Stomach (tissue), 9 donors: ENCODE data around the gene EXOSC1. TPM values are rescaled to one million over a fixed set of nuclear protein-coding genes. Genes with fewer than 3 reads are reported as not detected.

Experiments
- DNase-seq, 2 donors: peaks; one replicate each; pipeline versions ENCODE4 v3.0.0 to v3.0.0-alpha.2; 2013 to 2019
- H3K27ac ChIP-seq, 5 donors: fragments of 200-600 bp in 4 of 5; sonication (generic) in 4 of 5; one replicate each; pipeline ENCODE4 v1.5.1; 2013 to 2019; ENCODE audit warnings: mild to moderate bottlenecking in 1 of 5, moderate library complexity in 1 of 5
- H3K27me3 ChIP-seq, 3 donors: fragments of 200-600 bp; sonication (generic); one replicate each; pipeline ENCODE4 v1.5.1; 2017 to 2019; ENCODE audit warnings: mixed run types in 1 of 3
- H3K36me3 ChIP-seq, 4 donors: fragments of 200-600 bp; sonication (generic); 1 replicate in 3 of 4; 2 replicates in 1 of 4; pipeline ENCODE4 v1.5.1; 2016 to 2019
- H3K4me1 ChIP-seq, 4 donors: fragments of 200-600 bp; sonication (generic); one replicate each; pipeline ENCODE4 v1.5.1; 2016 to 2019
- H3K4me3 ChIP-seq, 4 donors: fragments of 200-600 bp; sonication (generic) in 3 of 4; one replicate each; pipeline ENCODE4 v1.5.1; 2016 to 2019; ENCODE audit warnings: mild to moderate bottlenecking in 1 of 4
- H3K9me3 ChIP-seq, 4 donors: fragments of 200-600 bp; sonication (generic); one replicate each; pipeline ENCODE4 v1.5.1; 2016 to 2019
- CTCF ChIP-seq, 7 experiments: fragments of 450-650 bp in 4 of 7; fragments of 200-600 bp in 3 of 7; sonication (generic) in 3 of 7; IDR thresholded peaks; one replicate each; pipeline ENCODE4 v1.5.1; 2016 to 2019; ENCODE audit warnings: antibody characterized with exemption in 7 of 7, control low read depth in 2 of 7, mild to moderate bottlenecking in 1 of 7
- EP300 ChIP-seq: sonication (generic); formaldehyde crosslinking; IDR thresholded peaks from one replicate; pipeline ENCODE4 v1.6.1; 2017; ENCODE audit warnings: antibody characterized with exemption
- POLR2A ChIP-seq, 4 donors: fragments of 450-650 bp; IDR thresholded peaks; one replicate each; pipeline ENCODE4 v1.6.1; 2016; ENCODE audit warnings: antibody characterized with exemption in 4 of 4, control low read depth in 2 of 4, mild to moderate bottlenecking in 1 of 4, moderate library complexity in 1 of 4
- POLR2AphosphoS5 ChIP-seq, 3 donors: sonication (generic); formaldehyde crosslinking; IDR thresholded peaks; one replicate each; pipeline ENCODE4 v1.6.1; 2016; ENCODE audit warnings: antibody characterized with exemption in 3 of 3
- WGBS, 5 donors: extraction: QIAGEN DNeasy Blood & Tissue Kit in 3 of 5; methylation state at CpG; one replicate each; pipeline versions ENCODE4 v1.1.5 to v1.1.7; 2013 to 2018; 5-methylcytosine and 5-hydroxymethylcytosine counted together
- intact Hi-C: fragments of 100-400 bp; cut with DNase I; formaldehyde crosslinking; loops from one replicate; pipeline ENCODE4 v1.15.1; 2023; ENCODE audit warnings: low total_unique reads
- polyA plus RNA-seq, 3 donors: library from polyadenylated mRNA; stranded (reverse); fragments of 200-250 nt; gene quantifications; one replicate each; pipeline ENCODE4 v1.2.3, GENCODE V29; 2013
- small RNA-seq, 4 donors: library from RNA; depleted of rRNA; stranded (forward); fragments of <200 nt; gene quantifications; one replicate each; pipeline ENCODE3, GENCODE V24; 2016
- total RNA-seq, 5 donors: library from RNA; depleted of rRNA; stranded (reverse); fragments of >200 nt; gene quantifications; one replicate each; pipeline versions ENCODE4 v1.1.0 to v1.2.3, GENCODE V29; 2014 to 2016
- donor health status: healthy with polysubstance abuse.
- donor health status: Bipolar disorder and iron deficiency.
- donor health status: healthy.

Gene EXOSC1
- total and polyA plus RNA-seq, 8 donors: 11.6 to 71.0 (median 28.8) TPM

DNA sequence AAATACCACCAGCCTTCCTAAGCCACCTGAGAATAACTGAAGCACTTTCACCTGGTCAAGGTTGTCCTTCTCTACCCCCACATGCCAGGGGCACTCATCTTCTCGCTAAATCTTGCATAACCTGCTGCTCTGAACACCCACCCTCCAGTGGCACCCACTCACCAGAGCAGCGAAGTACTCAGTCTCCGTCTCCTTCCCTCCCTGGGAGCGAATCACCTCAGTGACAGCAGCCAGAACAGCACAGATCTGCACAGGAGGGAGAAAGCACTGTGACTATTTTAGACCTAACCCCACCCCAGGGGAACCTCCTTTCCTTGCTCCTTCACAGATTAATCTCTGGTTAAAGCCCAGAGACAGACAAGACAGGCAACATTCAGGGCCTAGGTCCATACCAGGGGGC lies 49.8 kb downstream of the EXOSC1 start:
- TF ChIP-seq POLR2A (IDR thresholded peaks at IDR 0.05): no peak
- no peak for TF ChIP-seq CTCF (IDR thresholded peaks at IDR 0.05)
- TF ChIP-seq EP300: no peak
- no peak for TF ChIP-seq POLR2AphosphoS5 (IDR thresholded peaks at IDR 0.05)
- H3K27ac ChIP-seq: no peak overlapping the region
- H3K4me3 ChIP-seq: no peak overlapping the region
- no peaks in the 10 kb centered on the region for H3K27me3 ChIP-seq
- H3K4me1 ChIP-seq: peaks cover 10 to 19% (median 13%) of the 10 kb centered on the region in 4 donors
- H3K36me3 ChIP-seq: peaks cover 29 to 70% (median 66%) of the 10 kb centered on the region in 4 donors
- no peaks in the 10 kb centered on the region for H3K9me3 ChIP-seq
- intact Hi-C loops: no loop called here
- WGBS, 5 donors: 73 to 99% (median 94%) methylated on average over 4 of the region's 4 CpGs
- no peak for DNase-seq

DNA sequence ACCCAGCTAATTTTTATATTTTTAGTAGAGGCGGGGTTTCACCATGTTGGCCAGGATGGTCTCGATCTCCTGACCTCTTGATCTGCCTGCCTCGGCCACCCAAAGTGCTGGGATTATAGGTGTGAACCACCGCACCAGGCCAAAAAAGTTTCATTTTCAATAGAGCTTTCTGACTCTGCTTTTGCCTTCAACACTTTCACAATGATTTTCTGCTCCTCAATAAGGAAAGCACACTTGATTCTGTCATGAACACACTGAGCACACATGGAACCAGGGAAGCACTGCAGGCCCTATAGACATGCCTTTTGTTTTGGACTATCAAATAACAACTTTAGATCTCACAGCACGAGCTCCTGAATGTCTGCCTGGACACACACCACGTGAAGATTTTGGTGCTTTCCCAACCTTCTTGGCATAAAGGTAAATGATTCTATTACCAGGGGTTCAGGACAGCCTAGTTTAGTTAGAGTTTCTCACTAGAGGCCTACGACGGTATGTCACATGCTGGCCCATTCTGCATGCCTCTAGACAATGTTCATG lies 52.7 kb downstream of the EXOSC1 start:
- H3K4me3 ChIP-seq: no peak overlapping the region
- WGBS, 5 donors: 84 to 95% (median 92%) methylated on average over 8 of the region's 8 CpGs
- H3K36me3 ChIP-seq: peaks cover 45 to 97% (median 96%) of the 10 kb centered on the region in 4 donors
- TF ChIP-seq POLR2AphosphoS5 (IDR thresholded peaks at IDR 0.05) (no peak), EP300 (no peak), CTCF (IDR thresholded peaks at IDR 0.05) (no peak), POLR2A (IDR thresholded peaks at IDR 0.05) (no peak)
- no peak for DNase-seq
- no peak overlapping the region for H3K27ac ChIP-seq
- intact Hi-C loops: no loop called here
- no peaks in the 10 kb centered on the region for H3K9me3 ChIP-seq
- no peaks in the 10 kb centered on the region for H3K4me1 ChIP-seq
- H3K27me3 ChIP-seq: no peaks in the 10 kb centered on the region

- Histone ChIP-seq H3K27ac (no peak overlapping the region), H3K27me3 (no peaks in the 10 kb centered on the region), H3K4me1 (no peaks in the 10 kb centered on the region), H3K36me3 (peaks cover 37 to 100% (median 99%) of the 10 kb centered on the region in 4 donors), H3K4me3 (no peak overlapping the region), H3K9me3 (no peaks in the 10 kb centered on the region)
- WGBS, 5 donors: 89 to 99% (median 95%) methylated on average over 4 to 5 of the region's 5 CpGs
- TF ChIP-seq EP300 (no peak), POLR2A (IDR thresholded peaks at IDR 0.05) (no peak), POLR2AphosphoS5 (IDR thresholded peaks at IDR 0.05) (no peak), CTCF (IDR thresholded peaks at IDR 0.05) (no peak)
- DNase-seq: no peak
- intact Hi-C loops: no loop called here
Measured at GRCh38 chr10:97390091-97390490, 55.7 kb downstream of the EXOSC1 start.

DNA sequence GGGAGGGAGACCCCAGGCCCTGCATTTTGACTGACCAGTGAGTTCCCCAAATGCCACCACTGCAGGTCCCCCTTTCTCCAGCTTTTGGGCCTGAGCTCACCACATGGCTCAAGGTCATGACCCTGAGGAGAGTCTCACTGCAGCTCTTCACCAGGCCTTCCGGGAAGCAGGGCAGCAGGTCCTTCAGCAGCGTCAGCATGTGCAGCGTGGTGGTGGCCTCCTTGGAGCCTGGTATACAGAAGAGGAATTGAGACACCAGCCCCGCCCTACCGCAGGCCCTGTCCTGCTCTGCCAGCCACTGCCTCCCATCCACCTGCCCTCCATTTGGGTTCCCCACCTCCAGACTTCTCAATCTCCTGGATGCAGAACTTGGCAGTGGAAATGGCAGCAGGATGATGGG lies 57.7 kb downstream of the EXOSC1 start:
- no peaks in the 10 kb centered on the region for H3K27me3 ChIP-seq
- no peaks in the 10 kb centered on the region for H3K9me3 ChIP-seq
- DNase-seq: no peak
- H3K4me1 ChIP-seq: no peaks in the 10 kb centered on the region
- TF ChIP-seq EP300 (no peak), POLR2A (IDR thresholded peaks at IDR 0.05) (no peak), CTCF (IDR thresholded peaks at IDR 0.05) (no peak), POLR2AphosphoS5 (IDR thresholded peaks at IDR 0.05) (no peak)
- no peak overlapping the region for H3K27ac ChIP-seq
- peaks cover 30 to 100% (median 99%) of the 10 kb centered on the region in 4 donors for H3K36me3 ChIP-seq
- H3K4me3 ChIP-seq: no peak overlapping the region
- intact Hi-C loops: no loop called here
- WGBS, 5 donors: 95 to 100% (median 97%) methylated on average over 2 to 5 of the region's 5 CpGs

Small RNA genes lying within 50 kb of the gene (small RNA-seq; reads per million reads assigned to genes)
- 0 reads per million in 4 donors for gene RF00019

Other genes starting within 250 kb of the EXOSC1 start
- gene ARHGAP19, start 153.4 kb downstream of the EXOSC1 start, total RNA-seq: 10 to 100 TPM in 1 of 5 donors, 1 to 10 TPM in 4; 1.2 to 16.2 (median 9.0) TPM
- 1 to 10 TPM; 2.4 to 4.6 (median 2.5) TPM for gene ARHGAP19, start 153.4 kb downstream of the EXOSC1 start, polyA plus RNA-seq
- gene FRAT1, start 126.7 kb downstream of the EXOSC1 start, total RNA-seq: 10 to 100 TPM in 2 of 5 donors, 1 to 10 TPM in 2, not detected in 1; 1.8 to 26.4 (median 11.0) TPM
- 1 to 10 TPM; 1.9 to 3.7 (median 2.1) TPM for gene FRAT1, start 126.7 kb downstream of the EXOSC1 start, polyA plus RNA-seq
- gene FRAT2, start 111.3 kb downstream of the EXOSC1 start, total RNA-seq: 100 to 1,000 TPM in 1 of 5 donors, 10 to 100 TPM in 3, 1 to 10 TPM in 1; 6.4 to 213 (median 21.3) TPM
- 10 to 100 TPM in 2 of 3 donors, 1 to 10 TPM in 1; 8.8 to 18.3 (median 10.4) TPM for gene FRAT2, start 111.3 kb downstream of the EXOSC1 start, polyA plus RNA-seq
- gene RRP12, start 44.7 kb downstream of the EXOSC1 start, total RNA-seq: 10 to 100 TPM in 4 of 5 donors, 1 to 10 TPM in 1; 3.5 to 22.2 (median 15.6) TPM
- 10 to 100 TPM; 12.0 to 16.8 (median 13.1) TPM for gene RRP12, start 44.7 kb downstream of the EXOSC1 start, polyA plus RNA-seq
- 100 to 1,000 TPM in 1 of 5 donors, 10 to 100 TPM in 4; 29.2 to 122 (median 95.6) TPM for gene PGAM1, start 19.8 kb downstream of the EXOSC1 start, total RNA-seq
- gene PGAM1, start 19.8 kb downstream of the EXOSC1 start, polyA plus RNA-seq: 100 to 1,000 TPM; 116 to 180 (median 137) TPM
- 10 to 100 TPM in 4 of 5 donors, 1 to 10 TPM in 1; 5.4 to 98.6 (median 35.9) TPM for gene ZDHHC16, start 169 bp upstream of the EXOSC1 start, total RNA-seq
- gene ZDHHC16, start 169 bp upstream of the EXOSC1 start, polyA plus RNA-seq: 10 to 100 TPM; 29.7 to 36.4 (median 30.7) TPM
- 100 to 1,000 TPM in 1 of 5 donors, 10 to 100 TPM in 4; 55.1 to 146 (median 59.7) TPM for gene MMS19, start 52.4 kb upstream of the EXOSC1 start, total RNA-seq
- 10 to 100 TPM; 30.9 to 59.6 (median 30.9) TPM for gene MMS19, start 52.4 kb upstream of the EXOSC1 start, polyA plus RNA-seq
- gene UBTD1, start 52.9 kb upstream of the EXOSC1 start, total RNA-seq: 10 to 100 TPM in 1 of 5 donors, 1 to 10 TPM in 4; 1.3 to 22.9 (median 3.1) TPM
- gene UBTD1, start 52.9 kb upstream of the EXOSC1 start, polyA plus RNA-seq: 10 to 100 TPM in 2 of 3 donors, 1 to 10 TPM in 1; 9.3 to 14.8 (median 10.5) TPM
- not detected for gene ANKRD2, start 126.8 kb upstream of the EXOSC1 start, total RNA-seq
- gene ANKRD2, start 126.8 kb upstream of the EXOSC1 start, polyA plus RNA-seq: 1 to 10 TPM in 1 of 3 donors, under 1 TPM in 2; 0.25 to 9.9 (median 0.68) TPM
- gene HOGA1, start 138.4 kb upstream of the EXOSC1 start, total RNA-seq: not detected
- gene HOGA1, start 138.4 kb upstream of the EXOSC1 start, polyA plus RNA-seq: under 1 TPM in 1 of 3 donors, not detected in 2; 0.38 TPM
- gene C10orf62, start 143.7 kb upstream of the EXOSC1 start, total RNA-seq: not detected
- not detected for gene C10orf62, start 143.7 kb upstream of the EXOSC1 start, polyA plus RNA-seq
- gene MORN4, start 187.5 kb upstream of the EXOSC1 start, total RNA-seq: 10 to 100 TPM in 1 of 5 donors, 1 to 10 TPM in 1, not detected in 3; 5.5 to 19.8 TPM
- gene MORN4, start 187.5 kb upstream of the EXOSC1 start, polyA plus RNA-seq: 10 to 100 TPM in 1 of 3 donors, 1 to 10 TPM in 2; 4.3 to 12.4 (median 6.8) TPM
- gene PI4K2A, start 194.7 kb upstream of the EXOSC1 start, total RNA-seq: 10 to 100 TPM in 4 of 5 donors, 1 to 10 TPM in 1; 9.1 to 13.6 (median 10.5) TPM
- gene PI4K2A, start 194.7 kb upstream of the EXOSC1 start, polyA plus RNA-seq: 1 to 10 TPM; 4.2 to 8.8 (median 7.8) TPM
- gene AVPI1, start 241.2 kb upstream of the EXOSC1 start, total RNA-seq: 10 to 100 TPM in 4 of 5 donors, 1 to 10 TPM in 1; 2.3 to 24.6 (median 12.1) TPM
- 10 to 100 TPM; 16.7 to 38.2 (median 23.5) TPM for gene AVPI1, start 241.2 kb upstream of the EXOSC1 start, polyA plus RNA-seq